Endothelial cell of umbilical vein (primary cell): ENCODE measurements around the gene C6orf89.

Source experiments
- EZH2 ChIP-seq: IDR thresholded peaks from 2 replicates; pipeline ENCODE4 v1.6.1; 2012; ENCODE audit warnings: borderline replicate concordance, low read depth, mild to moderate bottlenecking, moderate library complexity, low read length, inconsistent platforms; ENCODE audit not compliant: severe bottlenecking
- JUN ChIP-seq: IDR thresholded peaks from 2 replicates; pipeline ENCODE4 v1.6.1; 2011; ENCODE audit warnings: borderline replicate concordance, low read depth; ENCODE audit not compliant: insufficient read length, insufficient read depth
- POLR2AphosphoS5 ChIP-seq: IDR thresholded peaks from 2 replicates; pipeline ENCODE4 v1.6.1; 2012; ENCODE audit warnings: low read depth, mild to moderate bottlenecking, control low read depth, low read length, moderate library complexity; ENCODE audit not compliant: insufficient read depth
- TF ChIP-seq, protein P1 (sequence below), 2 donors: IDR thresholded peaks; 1 replicate in 1 of 2; 2 replicates in 1 of 2; pipeline ENCODE4 v1.5.1; 2011; ENCODE audit warnings: low read length in 2 of 2, mild to moderate bottlenecking in 2 of 2, moderate library complexity in 2 of 2, control low read depth in 1 of 2, inconsistent platforms in 1 of 2, low read depth in 1 of 2; ENCODE audit not compliant: insufficient read depth in 1 of 2; ENCODE audit errors: extremely low read depth in 1 of 2

DNA sequence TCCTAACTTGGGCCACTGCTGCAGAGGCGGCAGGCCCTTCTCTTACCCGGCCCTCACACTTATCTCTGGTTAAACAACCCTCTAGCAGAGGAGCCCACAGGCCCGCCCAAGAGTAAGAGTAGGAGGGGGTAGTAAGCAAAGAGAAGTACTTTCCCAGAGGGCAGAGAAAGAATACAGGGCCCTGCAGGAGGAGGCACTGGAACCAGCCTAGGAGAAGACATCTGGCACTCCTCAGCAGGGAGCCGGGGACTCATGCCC, 90.2 kb downstream of the C6orf89 start:
- TF ChIP-seq, protein P1, sequence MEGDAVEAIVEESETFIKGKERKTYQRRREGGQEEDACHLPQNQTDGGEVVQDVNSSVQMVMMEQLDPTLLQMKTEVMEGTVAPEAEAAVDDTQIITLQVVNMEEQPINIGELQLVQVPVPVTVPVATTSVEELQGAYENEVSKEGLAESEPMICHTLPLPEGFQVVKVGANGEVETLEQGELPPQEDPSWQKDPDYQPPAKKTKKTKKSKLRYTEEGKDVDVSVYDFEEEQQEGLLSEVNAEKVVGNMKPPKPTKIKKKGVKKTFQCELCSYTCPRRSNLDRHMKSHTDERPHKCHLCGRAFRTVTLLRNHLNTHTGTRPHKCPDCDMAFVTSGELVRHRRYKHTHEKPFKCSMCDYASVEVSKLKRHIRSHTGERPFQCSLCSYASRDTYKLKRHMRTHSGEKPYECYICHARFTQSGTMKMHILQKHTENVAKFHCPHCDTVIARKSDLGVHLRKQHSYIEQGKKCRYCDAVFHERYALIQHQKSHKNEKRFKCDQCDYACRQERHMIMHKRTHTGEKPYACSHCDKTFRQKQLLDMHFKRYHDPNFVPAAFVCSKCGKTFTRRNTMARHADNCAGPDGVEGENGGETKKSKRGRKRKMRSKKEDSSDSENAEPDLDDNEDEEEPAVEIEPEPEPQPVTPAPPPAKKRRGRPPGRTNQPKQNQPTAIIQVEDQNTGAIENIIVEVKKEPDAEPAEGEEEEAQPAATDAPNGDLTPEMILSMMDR (IDR thresholded peaks at IDR 0.05; ENCODE audit: extremely low read depth in 1 of 2, insufficient read depth in 1 of 2, low read depth in 1 of 2, low read length in 2 of 2), result no peak
- TF ChIP-seq EZH2 (no peak), JUN (no peak), POLR2AphosphoS5 (no peak)
